Activated CD4-positive, CD25-positive, alpha-beta regulatory T cell treated with anti-CD3 and anti-CD28 coated beads, Interleukin-2, amount 50 U/mL, for 72 hours (primary cell): ENCODE measurements around the gene CNTROB.
A peak's percentile ranks its signal among the peaks of the same experiment; 100 is the strongest.

Source experiments
- DNase-seq: peaks from one replicate; pipeline ENCODE4 v3.0.0; 2021

Gene CNTROB

DNA sequence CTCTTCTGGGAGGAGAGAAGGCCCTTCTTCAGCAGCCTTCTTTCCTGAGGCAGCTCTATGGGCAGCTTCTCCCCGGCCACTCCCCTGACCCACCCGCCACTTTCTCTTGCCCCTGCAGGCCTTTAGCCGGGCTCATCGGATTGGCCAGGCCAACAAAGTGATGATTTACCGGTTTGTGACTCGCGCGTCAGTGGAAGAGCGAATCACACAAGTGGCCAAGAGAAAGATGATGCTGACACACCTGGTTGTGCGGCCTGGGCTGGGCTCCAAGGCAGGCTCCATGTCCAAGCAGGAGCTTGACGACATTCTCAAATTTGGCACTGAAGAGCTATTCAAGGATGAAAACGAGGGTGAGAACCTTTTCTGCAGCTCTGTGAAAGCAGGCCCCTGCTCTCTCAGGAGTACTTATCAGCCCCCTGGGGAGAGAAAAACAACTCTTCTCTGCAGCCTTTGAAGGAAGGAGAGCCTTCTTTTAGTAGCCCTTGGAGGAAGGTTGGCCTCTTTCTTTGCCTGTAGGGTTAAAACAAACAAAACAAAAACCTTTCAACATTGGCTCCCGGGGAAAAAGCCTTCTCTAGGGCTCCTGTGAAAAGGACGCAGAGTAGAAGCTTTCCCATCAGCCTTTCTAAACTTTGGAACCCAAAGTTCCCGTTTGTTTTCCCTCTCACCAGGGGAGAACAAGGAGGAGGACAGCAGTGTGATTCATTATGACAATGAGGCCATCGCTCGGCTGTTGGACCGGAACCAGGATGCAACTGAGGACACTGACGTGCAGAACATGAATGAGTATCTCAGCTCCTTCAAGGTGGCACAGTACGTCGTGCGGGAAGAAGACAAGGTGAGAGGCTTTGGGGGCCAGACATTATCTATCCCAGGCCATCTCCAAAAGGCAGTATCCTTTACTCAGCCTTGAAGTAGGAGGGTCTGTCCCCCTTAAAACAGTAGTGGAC is 28.6 kb upstream of the CNTROB start:
- no peak for DNase-seq

DNA sequence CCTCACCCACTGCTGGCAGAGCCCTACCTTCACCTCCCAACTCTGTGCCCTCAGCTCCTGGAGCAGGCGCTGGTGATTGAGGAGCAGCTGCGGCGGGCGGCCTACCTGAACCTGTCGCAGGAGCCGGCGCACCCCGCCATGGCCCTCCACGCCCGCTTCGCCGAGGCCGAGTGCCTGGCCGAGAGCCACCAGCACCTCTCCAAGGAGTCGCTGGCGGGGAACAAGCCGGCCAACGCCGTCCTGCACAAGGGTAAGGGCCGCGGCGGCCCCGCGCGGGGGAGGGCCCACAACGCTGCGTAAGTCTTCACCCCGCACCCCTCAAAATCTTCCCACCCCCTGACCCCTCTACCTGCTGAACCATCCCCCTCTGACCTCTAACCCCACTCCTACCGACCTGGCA is 22.9 kb upstream of the CNTROB start:
- no peak for DNase-seq

GRCh38 chr17:7910281-7910680 is 21.7 kb upstream of the CNTROB start:
- DNase-seq = no peak

DNA sequence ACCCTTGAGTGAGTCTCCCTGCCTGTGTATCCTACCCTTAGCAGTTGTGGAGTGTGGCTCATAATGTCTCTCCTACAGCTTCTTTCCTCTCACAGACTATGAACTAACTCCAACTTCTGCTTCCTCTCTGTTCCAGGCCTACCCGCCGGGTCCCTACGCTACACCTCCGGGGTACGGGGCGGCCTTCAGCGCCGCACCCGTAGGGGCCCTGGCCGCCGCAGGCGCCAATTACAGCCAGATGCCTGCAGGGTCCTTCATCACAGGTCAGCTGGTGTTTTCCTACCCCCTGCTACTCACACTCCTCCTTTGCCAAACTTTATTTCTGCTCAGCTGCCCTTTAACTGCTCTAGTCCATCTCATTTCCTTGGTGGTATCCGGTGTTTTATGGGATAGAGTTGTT is 21.3 kb upstream of the CNTROB start:
- DNase-seq = no peak

GRCh38 chr17:7911116-7911515 is 20.9 kb upstream of the CNTROB start:
- no peak for DNase-seq

DNA sequence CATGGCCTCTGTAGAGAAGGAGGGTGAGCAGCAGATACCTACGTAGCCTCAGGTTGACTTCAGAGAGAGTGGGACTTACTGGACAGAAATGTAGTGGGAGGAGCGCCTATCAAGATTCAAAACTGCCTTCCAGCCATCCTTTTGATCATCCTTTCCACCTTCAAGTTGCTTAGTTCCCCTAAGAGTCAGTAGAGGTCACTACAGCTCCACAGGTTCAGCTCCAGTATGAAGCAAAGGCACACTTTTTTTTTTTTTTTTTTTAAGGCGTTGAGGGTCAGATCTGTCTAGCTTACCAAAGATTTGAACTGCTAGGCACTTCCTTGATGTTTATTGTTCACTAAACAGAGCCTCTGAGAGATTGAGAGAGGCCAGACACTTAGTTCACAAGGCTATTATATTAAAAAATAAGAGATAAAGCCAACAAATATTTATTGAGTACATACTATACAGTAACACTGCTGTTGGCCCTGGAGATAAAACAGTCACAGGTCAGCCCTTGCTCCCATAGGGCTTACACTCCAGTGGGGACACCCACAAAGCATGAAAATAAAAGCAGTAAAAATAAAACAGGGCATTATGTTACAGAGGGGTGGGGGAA is 19.0 kb upstream of the CNTROB start:
- no peak for DNase-seq

- no peak for DNase-seq
Measured at GRCh38 chr17:7915179-7915610, 16.8 kb upstream of the CNTROB start.

- peak; percentile 85 for DNase-seq
Measured at GRCh38 chr17:7915611-7916384, 16.2 kb upstream of the CNTROB start, which contains the start of gene RNF227. TSS of gene RNF227 (minus strand) at chr17:7916289. CDS start at chr17:7916195, 94 bp downstream.

- no peak for DNase-seq
Measured at GRCh38 chr17:7916385-7916682, 15.7 kb upstream of the CNTROB start.

- no peak for DNase-seq
Measured at GRCh38 chr17:7916808-7917207, 15.2 kb upstream of the CNTROB start.

DNA sequence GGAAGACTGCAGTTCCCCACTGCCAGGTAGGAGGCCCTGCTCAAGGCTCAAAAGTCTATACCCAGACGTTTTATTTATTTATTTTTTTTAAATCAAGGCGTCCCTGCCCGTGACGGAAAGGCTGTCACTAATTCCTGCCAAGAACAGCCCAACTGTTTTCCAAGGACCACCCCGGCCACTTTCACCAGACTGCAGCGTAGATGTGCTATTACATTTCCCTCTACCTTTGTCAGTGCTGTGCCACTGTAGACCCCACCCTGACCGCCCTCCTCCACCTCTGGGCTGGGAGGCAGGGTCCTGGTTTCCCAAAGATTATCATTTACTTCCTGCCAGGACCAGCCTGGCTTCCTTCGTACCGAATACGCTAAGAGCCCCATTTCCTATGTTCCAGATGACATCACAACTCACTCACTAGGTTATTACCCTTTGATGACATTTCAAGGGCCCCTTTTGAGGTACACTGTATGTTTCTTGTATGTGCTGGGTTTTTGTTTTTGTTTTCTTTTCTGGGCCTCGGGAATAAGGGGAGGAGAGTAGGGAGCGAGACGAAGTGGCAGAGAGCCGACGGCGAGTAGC is 9.6 kb upstream of the CNTROB start:
- no peak for DNase-seq

- peak; percentile 74 for DNase-seq
Measured at GRCh38 chr17:7922845-7923628, 9.0 kb upstream of the CNTROB start.

- DNase-seq = no peak
Measured at GRCh38 chr17:7927596-7927995, 4.4 kb upstream of the CNTROB start.

- DNase-seq = peak; percentile 69
Measured at GRCh38 chr17:7929158-7930023, 2.6 kb upstream of the CNTROB start, which contains the start of gene KCNAB3. TSS of gene KCNAB3 (minus strand) at chr17:7929856. CDS start at chr17:7929435, 421 bp downstream.

- no peak for DNase-seq
Measured at GRCh38 chr17:7930841-7931631, 970 bp upstream of the CNTROB start.

DNA sequence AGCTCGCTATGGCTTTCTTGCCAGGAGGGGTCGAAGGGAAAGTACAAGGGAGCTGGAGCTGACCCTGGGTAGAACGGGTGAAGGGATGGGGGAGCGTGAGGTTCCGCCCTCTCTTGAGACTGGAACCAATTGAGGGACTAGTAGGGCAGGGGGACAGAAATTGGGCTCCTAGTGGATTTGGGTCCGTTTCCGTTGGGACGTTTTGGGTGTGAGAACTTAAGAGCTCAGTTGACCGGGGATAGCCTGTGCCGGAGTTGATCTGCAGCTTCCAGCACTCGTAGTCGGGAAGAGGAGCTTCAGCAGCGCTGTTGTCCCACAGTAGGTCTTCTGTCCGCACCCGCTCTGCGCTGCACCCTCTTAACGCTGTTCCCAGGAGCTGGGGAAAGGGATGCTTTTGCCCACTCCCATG is 481 bp downstream of the CNTROB start:
- DNase-seq = peak; percentile 43

- peak; percentile 40 for DNase-seq
Measured at GRCh38 chr17:7932949-7933348, 943 bp downstream of the CNTROB start.

GRCh38 chr17:7935859-7936258 is 3.9 kb downstream of the CNTROB start:
- no peak for DNase-seq

DNA sequence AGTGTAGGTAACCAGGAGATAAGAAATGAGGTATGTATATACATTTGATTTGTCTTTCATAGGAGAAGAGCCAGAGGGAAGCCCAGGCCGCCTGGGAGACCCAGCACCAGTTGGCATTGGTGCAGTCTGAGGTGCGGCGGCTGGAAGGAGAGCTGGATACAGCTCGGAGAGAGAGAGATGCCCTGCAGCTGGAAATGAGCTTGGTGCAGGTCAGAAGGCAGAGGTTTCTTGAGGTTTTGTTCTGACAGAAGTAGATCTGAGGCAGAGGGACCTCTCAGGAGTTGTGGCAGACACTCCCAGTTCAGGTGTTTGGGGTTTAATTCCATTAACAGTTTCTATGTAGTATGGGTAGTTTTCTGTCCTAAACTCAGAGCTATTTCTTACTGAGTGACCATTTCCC is 8.0 kb downstream of the CNTROB start:
- DNase-seq = no peak

GRCh38 chr17:7940743-7941142 is 8.7 kb downstream of the CNTROB start:
- DNase-seq = no peak
